NCI-H1048 (cell line): ENCODE measurements around the gene PRR14L.
"Not testable (repeated sequence)": the region's sequence is repeated elsewhere in the genome, so short reads cannot be mapped to it uniquely, and the experiment has no call there.

Experiments
- DNase-seq: peaks from one replicate; lab custom pipeline; 2025; lab: John Stamatoyannopoulos, UW

PRR14L gene

GRCh38 chr22:31749636-31750364 lies at the start of gene PRR14L:
TSS of gene PRR14L (minus strand) at chr22:31750132. CDS start at chr22:31738860, 11,272 bp downstream.
- DNase-seq, result peak; percentile 81

- DNase-seq, result not testable (repeated sequence)
These were observed 49.4 kb upstream of the PRR14L start for GRCh38 chr22:31799358-31799757.

DNA sequence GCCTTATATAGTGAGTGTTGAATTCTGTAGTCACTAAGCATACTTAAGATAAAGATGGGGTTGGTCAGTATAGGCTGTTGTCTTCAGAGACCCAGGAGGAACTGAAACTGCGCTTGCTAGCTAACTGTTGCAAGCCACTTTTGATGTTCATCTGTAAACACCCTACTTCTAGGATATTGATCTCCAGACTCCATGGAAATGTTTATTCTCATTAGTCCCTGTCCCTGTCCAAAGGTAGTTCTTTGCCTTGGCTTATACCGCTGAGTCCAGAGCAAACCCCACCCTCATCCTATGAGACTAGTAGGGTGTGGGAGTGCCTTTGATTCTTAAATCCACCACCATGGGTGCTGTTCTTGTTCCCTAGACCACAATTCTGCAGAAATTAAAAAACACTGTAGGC lies 40.3 kb upstream of the PRR14L start:
- no peak for DNase-seq

DNA sequence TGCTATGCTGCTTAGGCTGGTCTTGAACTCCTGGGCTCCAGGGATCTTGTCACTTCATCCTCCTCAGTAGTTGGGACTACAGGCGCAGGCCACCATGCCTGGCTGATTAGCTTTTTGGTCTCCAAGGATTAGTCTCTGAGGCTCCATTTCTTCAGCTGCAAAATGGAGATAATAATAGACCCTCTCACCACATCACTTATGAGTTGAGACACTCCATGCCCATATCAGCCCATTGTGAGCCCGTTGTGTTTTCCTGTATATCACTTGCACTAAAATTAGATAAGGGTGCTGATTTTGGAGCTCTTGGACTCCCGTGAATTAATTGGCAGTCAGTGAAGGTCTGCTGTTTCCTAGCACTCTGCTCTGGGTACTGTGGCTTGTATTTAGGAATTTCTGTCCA lies 39.9 kb upstream of the PRR14L start:
- no peak for DNase-seq

DNA sequence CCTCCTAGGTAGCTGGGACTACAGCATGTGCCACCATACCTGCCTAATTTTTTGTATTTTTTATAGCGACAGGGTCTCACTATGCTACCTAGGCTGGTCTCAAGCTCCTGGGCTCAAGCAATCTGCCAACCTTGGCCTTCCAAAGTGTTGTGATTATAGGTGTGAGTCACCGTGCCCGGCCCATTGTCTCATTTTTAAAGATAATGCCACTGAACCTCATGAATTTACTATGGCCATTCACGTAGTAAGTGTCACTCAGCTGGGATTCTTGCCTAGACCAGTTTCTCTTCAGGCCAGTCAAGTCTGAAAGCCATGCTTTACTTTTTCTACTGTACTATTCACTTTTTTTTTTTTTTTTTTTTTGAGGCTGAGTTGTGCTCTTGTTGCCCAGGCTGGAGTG lies 26.3 kb upstream of the PRR14L start:
- DNase-seq, result no peak

DNA sequence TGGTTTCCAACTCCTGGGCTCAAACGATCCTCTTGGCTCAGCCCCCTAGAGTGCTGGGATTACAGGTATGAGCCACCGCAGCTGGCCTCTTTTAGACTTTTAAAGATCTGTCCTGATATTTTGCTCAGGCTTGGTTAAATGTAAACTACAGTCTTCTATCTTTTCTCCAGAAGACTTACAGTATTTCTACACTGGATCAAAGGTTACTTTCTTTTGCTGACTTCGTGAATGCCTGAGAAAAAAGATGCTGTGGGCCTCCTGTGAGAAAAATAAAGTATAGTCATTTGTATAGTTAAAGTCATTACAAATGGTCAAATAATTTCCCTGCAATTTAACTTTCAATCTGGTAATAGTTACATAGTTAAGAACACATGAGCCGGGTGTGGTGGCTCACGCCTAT lies 23.5 kb upstream of the PRR14L start:
- no peak for DNase-seq

GRCh38 chr22:31768422-31769059 lies 18.6 kb upstream of the PRR14L start:
- DNase-seq, result no peak

DNA sequence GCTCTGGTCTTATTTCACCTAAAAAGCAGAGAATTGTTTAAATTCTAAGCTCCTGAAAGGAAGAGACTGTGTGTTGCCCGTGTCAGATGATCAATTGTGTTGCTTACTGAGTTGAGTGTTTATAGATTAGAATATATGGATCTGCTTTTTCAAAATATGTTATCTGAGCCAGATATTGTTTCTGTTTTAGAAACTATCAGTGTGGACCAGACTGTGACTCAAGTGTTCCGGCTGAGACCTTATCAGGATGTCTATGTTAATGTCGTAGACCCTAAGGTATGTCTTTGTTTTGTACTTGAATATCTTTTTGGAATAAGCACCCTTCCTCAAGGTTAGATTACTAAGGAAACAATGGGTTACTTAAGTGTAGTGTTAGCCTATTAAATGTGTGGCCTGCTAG lies 14.9 kb upstream of the PRR14L start:
- no peak for DNase-seq

DNA sequence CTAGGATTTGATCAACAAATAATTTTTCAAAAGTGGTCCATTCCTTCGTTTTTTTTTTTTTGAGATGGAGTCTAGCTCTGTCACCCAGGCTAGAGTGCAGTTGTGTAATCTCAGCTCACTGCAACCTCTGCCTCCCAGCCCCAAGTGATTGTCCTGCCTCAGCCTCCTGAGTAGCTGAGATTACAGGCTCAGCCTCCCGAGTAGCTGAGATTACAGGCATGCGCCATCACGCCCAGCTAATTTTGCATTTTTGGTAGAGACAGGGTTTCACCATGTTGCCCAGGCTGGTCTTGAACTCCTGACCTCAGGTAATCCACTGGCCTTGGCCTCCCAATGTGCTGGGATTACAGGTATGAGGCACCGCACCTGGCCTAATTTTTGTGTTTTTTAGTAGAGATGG lies 8.9 kb upstream of the PRR14L start:
- not testable (repeated sequence) for DNase-seq

DNA sequence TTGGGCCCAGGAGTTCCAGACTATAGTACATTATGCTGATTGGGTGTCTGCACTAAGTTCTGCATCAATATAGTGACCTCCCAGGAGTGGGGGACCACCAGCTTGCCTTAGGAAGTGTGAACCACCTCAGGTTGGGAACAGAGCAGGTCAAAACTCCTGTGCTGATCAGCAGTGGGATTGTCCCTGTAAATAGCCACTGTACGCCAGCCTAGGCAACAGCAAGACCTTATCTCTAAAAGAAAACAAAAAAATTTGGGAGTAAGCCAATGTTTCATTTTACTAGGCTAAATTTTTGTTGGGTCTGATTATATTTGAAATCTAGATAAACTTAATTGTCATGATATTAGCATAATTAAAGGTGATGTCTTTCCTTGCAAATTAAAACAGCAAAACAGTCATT lies 7.3 kb upstream of the PRR14L start:
- no peak for DNase-seq

- no peak for DNase-seq
These were observed 4.9 kb upstream of the PRR14L start for GRCh38 chr22:31754813-31755212.

- peak; percentile 91 for DNase-seq
These were observed 3.9 kb upstream of the PRR14L start, which contains the start of gene DEPDC5 for GRCh38 chr22:31753634-31754501. TSS of gene DEPDC5 (plus strand) at chr22:31754019. CDS start at chr22:31754922, 903 bp downstream.

- DNase-seq, result no peak
These were observed 3.2 kb upstream of the PRR14L start for GRCh38 chr22:31753005-31753633.

DNA sequence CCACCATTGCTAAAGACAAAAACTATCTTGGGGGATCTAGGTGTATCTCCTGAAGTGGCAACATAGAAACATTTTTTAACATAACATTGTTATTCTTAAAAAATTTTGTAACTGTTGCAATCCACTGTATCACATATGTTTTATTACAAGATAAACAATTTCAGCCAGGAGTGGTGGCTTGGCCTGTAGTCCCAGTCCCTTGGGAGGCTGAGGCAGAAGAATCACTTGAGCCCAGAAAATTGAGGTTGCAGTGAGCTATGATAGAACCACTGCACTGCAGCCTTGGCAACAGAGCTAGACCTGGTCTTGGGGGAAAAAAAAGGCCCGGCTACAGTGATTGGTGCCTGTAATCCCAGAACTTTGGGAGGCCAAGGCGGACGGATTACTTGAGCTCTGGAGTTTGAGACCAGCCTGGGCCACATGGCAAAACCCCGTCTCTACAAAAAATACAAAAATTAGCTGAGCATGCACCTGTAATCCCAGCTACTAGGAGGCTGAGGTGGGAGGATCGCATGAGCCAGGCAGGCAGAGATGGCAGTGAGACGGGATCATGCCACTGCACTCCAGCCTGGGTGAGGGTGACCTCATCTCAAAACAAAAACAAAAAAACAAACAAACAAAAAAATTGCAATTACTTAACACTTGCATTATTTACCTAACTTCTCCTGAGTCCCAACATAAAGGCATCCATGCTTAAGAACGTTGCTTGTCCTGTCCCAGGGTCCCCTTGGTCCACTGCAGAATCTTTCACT lies 2.3 kb upstream of the PRR14L start:
- no peak for DNase-seq

- DNase-seq, result no peak
These were observed 693 bp upstream of the PRR14L start for GRCh38 chr22:31750365-31751284.

DNA sequence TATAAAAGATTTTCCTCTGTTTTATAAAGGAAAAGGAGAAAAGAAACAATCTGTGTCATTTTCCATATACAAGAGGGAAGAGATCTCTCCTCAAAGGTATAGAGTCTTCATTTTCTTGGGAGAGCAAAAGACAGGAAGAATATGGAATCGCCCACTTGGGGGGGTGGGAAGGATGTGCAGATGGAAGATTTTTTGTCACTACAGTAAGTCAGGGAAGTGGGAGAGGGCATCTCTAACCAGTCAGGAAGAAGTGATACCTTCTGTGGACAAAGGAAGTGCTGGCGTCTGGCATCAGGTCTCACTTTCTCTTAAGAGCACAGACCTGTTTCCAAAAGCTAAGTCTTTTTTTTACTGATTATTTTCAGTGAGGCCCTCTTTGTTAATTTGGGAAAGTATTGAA lies 1.4 kb downstream of the PRR14L start:
- DNase-seq, result no peak

GRCh38 chr22:31747441-31747840 lies 2.5 kb downstream of the PRR14L start:
- no peak for DNase-seq

- DNase-seq, result no peak
These were observed 6.1 kb downstream of the PRR14L start for GRCh38 chr22:31743871-31744270.

DNA sequence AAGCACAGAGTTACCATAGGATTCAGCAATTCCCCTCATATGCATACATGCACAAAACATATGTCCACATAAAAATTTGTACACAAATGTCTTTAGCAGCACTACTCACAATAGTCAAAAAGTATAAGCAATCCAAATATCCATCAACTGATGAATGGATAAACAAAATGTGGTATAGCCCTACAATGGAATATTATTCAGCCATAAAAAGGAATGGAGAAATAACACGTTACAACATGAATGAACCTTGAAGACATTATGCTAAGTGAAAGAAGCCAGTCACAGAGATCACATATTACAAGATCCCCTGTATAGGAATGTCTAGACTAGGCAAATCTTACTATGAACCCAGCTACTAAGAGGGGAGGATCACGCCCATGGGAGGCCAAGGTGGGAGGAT lies 7.2 kb downstream of the PRR14L start:
- DNase-seq, result no peak

DNA sequence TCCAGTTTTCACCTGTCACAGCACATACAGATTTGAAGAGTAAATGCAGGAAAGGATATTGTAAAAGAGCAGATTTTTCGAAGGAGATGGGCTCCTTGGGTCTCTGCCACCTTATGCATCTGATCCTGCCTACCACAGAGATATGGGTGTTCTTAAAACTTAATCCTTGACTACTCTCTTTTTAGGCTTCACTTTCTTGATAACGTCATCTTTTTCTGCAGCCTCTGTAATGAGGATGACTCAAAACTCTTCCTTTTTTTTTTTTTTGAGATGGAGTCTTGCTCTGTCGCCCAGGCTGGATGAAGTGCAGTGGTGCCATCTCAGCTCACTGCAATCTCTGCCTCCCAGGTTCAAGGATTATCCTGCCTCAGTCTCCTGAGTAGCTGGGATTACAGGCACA lies 7.8 kb downstream of the PRR14L start:
- no peak for DNase-seq
